HG03439 (cell line): ENCODE data around the gene TIAM2.
A peak's percentile ranks its signal among the peaks of the same experiment; 100 is the strongest.
"Not testable (repeated sequence)": the region's sequence is repeated elsewhere in the genome, so short reads cannot be mapped to it uniquely, and the experiment has no call there.

Source experiments
- ATAC-seq: cut with Tn5 transposase; IDR thresholded peaks from one replicate; pipeline ENCODE4 v1.9.1; 2021; ENCODE audit warnings: mild to moderate bottlenecking, moderate library complexity; ENCODE audit not compliant: unreplicated experiment

TIAM2 gene

DNA sequence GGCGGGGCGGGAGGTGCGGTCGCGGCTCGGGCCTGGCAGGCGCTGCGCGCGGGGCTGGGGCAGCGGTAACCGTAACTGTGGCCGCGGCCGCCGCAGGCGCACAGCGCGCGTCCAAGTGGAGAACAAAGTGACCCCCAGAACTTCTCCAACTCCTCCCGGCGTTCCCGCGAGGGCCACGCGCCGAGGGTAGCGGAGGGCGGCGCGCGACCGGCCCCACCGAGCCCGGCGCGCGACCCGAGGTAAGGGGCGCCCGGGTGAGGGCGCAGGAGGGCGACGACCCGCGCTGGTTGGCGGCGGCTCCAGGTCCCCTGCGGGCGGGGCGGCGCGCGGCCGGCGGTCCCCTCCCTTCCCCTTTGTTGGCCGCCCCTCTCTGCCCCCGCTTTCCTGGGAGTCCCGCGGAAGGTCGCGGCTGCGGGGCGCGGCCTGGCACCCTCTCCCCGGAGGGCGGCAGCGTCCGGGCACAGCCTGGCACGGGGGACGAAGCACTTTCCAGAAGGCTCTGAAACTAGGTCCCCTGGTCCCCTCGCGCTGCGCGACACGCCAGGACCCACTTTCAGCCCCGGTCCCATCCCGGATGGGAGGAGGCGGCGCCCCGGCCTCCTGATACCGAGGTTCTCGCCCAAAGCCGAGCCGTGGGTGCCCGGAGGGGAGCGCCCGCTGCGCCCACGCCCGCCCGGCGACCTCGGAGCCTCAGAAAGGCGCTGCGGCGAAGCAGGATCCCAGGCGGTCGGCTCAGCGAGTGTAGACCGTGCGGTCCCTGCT is at the start of gene TIAM2:
TSS of gene TIAM2 (plus strand) at position 62 of the 762 bp plus-strand sequence. CDS start 133,909 bp downstream, outside the sequence.
- ATAC-seq: no peak

DNA sequence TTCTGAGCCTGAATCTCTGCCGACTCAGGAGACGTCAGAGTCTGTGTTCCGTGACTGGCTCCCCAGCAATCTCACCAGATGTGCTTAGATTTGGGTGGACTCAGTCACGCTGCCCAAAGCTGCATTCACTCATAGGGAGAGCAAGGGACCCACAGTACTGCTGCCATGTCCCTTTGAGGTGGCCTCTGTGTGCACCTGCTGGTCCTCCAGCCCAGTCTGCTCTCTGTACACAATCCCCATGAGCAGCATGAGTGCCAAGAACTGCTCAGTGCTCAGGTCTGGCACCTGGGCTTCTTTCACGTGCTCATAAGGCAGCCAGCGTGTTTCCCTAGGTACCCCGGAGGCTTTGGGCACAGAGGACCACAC is 44.2 kb upstream of the TIAM2 start:
- ATAC-seq: no peak

DNA sequence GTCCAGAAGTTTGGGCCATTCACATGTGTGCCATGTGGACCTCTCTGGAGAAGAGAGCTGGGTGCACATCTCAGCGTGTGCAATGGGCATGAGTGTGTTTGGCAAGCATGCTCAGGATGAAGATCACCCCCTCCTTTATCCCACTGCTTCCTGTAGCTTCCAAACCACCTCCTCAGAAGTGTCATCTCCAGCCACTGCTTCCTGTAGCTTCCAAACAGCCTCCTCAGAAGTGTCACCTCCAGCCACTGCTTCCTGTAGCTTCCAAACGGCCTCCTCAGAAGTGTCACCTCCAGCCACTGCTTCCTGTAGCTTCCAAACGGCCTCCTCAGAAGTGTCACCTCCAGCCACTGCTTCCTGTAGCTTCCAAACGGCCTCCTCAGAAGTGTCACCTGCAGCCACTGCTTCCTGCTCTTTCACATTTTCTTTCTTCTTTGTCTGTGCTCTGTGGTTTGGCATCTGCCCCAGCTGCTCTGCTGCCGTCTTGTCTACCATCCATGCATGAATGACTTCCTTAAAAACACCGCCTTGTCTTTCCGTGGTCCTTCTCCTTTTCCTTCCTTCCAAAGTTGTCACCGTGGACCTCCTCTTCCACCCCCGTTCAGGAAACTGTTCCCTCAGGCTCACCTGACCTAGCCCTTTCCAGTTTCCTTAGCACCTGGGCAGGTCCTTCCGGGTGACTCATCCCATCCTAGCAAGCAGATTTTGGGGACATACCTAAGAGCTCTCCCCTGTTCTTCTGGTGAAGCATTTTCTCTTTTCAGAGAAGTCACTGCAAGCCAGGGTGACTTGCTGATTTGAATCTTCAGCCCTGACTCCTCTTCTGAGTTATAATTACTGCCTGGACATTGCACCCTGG is 43.5 kb upstream of the TIAM2 start:
- ATAC-seq: peak; percentile 68

DNA sequence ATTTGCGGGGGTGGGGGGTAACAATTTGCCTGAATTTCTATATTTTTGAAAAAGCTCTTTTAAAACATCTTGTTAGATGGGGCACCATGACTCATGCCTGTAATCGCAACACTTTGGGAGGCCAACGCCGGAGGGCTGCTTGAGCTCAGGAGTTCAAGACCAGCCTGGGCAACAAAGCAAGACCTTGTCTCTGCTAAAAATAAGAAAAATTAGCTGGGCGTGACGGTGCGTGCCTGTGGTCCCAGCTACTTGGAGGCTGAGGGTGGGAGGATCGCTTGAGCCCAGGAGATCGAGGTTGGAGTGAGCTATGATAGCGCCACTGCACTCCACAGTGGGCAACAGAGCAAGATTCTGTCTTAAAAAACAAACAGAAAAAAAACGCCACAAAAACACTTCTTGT is 41.5 kb upstream of the TIAM2 start:
- no peak for ATAC-seq

DNA sequence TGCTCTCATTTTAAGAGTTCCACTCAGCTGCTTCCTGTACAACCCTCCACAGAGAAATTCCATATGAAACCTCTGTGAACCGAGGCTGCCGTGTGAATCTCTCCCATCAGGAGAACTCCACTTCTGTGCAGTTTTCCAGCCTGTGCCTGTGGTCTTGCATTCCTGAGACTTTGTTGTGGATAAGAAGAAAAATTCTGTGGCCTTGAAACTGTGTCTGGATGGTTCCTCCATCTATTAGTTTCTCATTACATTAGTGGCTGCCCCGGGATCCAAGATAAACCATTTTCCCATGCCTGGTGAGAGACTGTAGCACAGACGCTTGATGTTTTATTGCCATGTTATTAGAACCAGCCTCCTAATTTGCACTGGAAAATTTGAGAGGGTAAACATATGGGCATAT is 40.8 kb upstream of the TIAM2 start:
- no peak for ATAC-seq

DNA sequence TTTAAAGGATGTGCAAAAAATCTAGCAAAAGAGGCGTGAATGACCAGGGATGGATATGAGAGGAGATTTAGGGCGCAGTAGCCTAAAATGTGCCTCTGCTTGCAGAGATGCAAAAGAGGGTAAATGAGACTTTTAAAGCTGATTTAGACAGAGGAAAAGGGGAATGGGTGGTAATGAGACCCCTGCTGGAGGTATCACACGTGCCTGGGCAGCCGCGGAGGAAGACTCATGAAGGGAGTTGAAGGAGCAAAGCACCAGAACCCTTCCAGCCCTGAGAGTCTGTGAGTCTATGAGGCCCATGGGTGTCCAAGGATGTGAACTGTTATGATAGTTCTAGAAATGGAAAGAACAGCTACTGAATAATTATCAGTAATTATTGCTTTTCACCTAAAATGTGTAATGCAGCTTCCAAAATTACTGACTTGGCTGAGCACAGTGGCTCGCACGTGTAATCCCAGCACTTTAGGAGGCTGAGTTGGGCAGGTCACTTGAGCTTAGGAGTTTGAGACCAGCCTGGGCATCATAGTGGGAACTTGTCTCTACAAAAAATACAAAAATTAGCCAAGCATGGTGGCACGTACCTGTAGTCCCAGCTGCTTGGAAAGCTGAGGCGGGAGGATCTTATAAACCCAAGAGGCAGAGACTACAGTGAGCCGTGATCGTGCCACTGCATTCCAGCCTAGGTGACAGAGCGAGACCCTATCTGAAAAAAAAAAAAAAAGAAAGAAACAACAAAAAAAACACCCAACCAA is 38.2 kb upstream of the TIAM2 start:
- ATAC-seq: no peak

DNA sequence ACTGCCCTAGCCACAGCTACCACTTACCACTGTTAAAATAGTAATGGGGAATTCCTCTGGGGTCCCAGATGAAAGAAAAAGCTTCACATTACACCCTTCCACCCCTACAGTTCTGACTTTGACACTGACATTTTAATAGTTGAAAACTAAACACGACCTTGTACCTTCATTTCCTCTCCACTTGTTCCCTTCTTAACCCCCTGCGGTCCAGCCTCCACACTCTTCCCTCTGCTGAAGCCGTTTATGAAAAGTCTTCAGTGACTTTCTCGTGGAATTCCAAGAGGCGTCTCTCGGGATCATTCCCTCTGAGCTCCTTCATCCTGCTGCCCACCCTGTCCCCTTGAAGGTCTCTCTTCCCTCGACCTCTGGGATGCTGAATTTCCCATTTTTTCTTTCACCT is 36.6 kb upstream of the TIAM2 start:
- no peak for ATAC-seq

DNA sequence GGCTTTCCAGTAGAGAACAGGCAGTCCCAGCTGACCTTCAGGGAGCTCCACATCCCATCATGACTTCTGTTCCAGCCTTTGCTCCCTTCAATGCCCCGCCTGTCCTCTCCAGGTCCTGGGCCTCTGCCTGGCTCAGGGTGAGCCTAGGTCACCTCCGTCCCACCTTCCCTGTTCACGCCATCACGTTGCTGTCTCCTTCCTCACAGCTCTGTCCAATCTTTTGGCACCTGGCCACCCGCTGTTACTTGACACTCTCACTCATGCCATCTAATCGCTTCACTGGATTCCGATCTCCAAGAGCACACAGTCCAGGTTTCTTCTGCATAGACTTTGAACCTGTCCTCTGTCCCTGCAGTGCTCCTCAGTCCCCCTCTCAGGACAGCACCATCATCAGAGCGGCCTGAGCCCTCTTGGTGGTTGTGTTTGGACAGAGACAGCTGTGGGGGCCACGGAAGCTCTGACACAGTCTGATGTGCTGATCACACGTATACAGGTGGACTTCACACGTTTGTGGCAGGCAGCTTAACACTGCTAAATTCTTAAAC is 34.7 kb upstream of the TIAM2 start:
- no peak for ATAC-seq

DNA sequence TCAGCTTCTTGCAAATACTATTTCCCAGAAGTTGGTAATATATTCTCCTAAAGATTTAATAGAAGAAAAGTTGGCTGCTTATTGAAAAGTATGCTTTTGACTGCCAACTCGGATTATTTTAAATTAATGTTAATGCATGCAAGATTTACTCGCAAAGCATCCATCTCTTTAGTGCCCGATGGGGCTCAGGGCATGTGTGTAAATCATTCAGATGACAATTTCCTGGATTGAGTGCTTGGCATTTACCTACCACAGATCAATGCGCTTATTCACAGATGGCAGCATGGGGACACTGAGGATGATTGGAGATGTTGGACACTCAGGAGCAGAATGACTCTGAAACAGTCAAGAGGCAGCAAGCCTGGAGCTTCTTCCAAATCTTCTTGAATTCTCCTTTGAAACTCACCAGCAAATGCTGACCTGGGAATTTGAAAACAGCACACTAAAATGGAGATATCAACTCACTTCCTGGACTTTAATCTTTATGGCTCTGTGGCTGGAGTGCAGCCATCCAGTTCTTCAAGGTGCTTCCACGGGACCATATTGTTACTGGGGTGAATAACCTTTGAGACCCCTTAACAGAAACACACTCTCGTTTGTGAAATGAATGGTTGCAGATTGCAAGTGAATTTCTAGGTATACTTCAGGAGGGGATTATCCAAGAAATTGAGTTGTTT is 34.1 kb upstream of the TIAM2 start:
- no peak for ATAC-seq

DNA sequence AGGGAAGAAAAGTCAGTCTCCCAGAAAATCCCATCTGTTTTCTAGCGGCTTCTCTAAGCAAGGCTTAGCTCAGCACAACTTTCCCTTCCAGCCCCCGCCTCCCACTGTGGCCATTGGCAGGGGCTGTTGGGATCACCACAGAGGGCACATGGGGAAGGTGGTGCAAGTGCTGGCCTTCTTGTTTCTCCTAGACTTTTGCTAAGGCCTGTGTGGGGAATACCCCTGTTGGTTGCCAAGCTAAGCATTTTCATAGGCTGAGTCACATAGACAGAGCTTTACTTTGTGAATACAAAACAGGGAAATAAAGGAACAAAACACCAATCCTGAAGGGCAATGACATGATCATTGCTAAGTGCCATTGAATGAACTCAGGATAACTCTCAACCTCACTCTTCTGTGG is 32.4 kb upstream of the TIAM2 start:
- no peak for ATAC-seq

DNA sequence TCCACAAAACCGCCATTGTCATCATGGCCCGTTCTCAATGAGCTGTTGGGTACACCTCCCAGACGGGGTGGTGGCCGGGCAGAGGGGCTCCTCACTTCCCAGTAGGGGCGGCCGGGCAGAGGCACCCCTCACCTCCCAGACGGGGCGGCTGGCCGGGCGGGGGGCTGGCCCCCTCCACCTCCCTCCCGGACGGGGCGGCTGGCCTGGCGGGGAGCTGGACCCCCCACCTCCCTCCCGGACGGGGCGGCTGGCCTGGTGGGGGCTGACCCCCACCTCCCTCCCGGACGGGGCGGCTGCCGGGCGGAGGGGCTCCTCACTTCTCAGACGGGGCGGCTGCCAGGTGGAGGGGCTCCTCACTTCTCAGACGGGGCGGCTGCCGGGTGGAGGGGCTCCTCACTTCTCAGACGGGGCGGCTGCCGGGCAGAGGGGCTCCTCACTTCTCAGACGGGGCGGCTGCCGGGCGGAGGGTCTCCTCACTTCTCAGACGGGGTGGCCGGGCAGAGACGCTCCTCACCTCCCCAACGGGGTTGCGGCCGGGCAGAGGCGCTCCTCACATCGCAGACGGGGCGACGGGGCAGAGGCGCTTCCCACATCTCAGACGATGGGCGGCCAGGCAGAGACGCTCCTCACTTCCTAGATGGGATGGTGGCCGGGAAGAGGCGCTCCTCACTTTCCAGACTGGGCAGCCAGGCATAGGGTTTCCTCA is 28.9 kb upstream of the TIAM2 start:
- not testable (repeated sequence) for ATAC-seq

DNA sequence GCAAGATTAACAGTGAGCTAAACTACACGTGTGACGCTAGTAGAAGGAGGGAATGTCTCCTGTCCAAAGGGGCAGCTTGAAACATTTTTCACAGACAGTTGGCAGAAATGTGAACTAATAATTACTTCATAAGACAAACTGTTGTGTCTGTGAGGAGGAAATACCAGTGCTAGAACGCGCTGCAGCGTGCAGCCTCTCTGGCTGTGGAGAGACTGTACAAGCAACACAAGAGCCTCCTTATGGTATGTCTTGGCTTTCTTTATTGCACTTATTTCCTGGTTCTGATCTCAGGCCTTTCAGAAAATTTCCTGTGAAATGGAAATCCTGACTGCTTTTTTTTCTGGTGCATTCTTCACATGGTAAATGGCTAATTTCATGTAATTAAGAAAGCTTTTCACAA is 25.3 kb upstream of the TIAM2 start:
- no peak for ATAC-seq

DNA sequence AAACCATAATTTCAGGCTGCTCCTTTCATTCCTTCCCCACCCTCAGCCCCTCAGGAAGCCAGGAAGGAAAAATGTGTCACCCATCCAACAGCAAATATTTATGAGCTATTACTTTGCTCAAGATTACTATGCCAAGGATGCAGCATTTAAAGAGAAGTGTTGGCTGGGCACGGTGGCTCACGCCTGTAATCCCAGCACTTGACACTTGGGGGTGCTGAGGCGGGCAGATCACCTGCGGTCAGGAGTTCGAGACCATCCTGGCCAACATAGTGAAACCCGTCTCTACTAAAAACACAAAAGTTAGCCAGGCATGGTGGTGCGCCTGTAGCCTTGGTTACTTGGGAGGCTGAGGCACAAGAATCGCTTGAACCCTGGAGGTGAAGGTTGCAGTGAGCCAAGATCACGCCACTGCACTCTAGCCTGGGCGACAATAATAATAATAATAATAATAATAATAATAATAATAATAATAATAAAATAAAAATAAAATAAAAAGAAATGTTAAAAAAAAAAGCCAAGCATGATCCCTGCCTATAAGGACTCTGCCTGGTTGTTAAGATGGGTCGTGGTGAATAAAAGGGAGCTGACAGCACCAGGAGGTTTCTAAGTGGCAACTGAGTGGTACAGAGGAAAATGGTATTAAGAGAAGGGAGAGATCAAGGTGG is 20.5 kb upstream of the TIAM2 start:
- no peak for ATAC-seq

DNA sequence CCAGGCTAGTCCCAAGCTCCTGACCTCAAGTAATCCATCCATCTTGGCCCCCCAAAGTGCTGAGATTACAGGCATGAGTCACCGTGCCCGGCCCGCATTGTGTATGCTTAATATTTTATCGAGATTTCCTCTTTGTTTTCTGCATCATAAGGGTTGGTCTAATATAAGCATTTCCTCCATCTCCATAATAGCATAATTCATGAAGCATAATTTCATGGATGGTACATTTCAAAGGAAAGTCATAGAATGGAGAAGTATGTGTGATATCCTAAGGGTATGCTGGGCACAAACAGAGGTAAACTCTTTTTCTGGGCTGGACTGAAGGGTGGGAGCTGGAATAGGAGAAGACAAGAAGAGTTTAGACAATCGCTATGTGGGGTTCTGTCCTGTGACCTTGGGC is 17.5 kb upstream of the TIAM2 start:
- ATAC-seq: no peak

DNA sequence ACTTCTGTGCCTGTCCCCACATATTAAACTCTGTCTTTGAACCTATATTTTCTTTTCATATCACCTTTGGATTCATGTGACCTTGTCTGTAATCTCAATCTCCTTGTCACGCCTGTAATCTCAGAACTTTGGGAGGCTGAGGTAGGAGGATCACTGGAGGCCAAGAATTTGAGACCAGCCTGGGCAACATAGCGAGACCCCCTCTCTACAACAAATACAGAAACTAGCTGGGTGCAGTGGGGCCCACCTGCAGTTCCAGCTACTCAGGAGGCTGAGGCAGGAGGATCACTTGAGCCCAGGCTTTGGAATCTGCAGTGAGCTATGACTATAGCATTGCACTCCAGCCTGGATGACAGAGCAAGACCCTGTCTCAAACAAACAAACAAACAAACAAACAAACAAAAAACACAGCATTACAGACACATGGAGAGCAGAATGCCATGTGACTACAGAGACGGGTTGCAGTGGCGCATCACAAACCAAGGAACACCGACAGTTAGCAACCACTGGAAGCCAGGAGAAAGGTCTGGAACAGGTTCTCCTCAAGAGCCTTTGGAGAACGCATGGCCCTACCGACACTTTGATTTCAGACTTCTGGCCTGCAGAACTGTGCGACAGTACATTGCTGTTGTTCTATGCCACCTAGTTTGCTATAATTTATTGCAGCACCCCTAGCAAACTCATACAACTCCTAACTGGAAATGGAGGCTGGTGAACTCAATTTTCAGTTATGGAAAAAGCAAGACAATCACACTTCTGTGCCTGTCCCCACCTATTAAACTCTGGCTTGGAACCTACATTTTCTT is 14.6 kb upstream of the TIAM2 start:
- ATAC-seq: no peak

DNA sequence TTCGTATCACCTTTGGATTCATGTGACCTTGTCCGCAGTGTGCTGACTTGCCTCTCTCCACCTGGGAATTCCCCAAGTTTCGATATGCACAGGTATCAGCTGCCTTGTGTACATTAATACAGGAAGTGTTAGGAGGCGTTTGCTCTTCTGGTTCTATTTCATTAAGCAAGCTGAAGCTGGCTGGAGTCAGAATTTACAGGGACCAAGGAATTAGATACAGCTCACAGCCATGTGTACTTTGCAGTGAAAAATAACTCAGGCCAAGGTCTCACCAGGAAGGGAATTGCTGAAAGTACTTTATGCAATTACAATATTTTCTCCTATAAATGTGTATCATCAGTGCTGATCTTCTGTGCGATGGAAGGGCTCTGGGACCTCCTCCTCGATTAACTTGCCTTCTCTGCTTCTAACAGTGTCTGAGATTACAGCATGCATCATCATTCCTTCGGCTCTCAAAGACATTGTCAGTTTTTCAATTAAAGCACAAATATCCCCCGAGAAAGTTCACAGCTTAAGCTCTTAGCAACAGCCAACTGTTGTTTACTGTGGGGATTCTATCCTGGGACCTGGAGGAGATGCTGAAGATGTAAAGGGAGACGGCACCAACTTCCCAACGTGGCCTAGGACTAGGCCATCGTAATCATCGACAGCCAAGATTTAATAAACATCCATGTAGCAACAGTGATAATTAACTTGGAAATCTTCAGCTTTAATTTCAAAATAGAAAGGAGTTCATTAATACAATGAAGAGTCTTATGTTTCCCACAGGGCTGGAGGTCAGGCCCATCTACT is 13.8 kb upstream of the TIAM2 start:
- ATAC-seq: no peak

DNA sequence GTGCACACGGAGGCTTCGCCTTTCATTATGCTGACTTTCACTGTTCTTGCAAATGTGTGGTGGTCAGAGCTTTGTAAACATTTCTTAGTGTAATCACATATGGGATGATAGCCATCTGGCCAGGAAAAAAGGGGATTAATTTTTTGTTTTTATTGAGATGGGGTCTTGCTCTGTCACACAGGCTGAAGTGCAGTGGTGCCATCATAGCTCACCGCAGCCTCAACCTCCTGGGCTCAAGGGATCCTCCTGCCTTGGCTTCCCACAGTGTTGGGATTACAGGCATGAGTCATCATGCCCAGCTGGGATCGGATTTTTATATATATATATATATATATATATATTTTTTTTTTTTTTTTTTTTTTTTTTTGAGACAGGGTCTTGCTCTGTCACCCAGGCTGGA is 11.0 kb upstream of the TIAM2 start:
- ATAC-seq: no peak

DNA sequence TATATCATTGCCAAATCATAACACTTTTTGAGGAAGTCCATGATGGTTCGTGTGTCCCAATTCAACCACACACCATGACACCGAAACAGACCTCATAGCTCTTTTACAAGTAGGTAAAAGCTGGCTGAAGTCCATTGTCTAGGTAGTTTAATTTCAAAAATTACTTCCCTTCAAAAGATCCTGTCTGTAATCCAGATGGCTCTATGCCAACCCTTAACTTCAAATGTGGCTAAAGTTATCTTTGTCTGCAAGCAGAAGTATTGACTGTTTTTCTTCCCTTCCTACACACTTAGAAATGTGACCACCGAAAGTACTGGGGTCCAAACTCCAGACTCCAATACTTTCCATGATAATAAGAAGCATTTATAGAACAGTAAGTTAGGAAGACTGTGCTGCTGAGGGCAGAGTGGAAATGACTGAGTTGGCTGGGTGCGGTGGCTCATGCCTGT is 8.3 kb upstream of the TIAM2 start:
- no peak for ATAC-seq
